KOPT-K1 (cell line): Measurements from ENCODE around the gene CIAO2A.
"Not testable (repeated sequence)": the region's sequence is repeated elsewhere in the genome, so short reads cannot be mapped to it uniquely, and the experiment has no call there.

Experiments
- H3K27ac ChIP-seq: fragments of 200-600 bp; sonication (generic); 2 replicates; pipeline ENCODE4 v1.5.1; 2016; ENCODE audit warnings: antibody characterized with exemption, mild to moderate bottlenecking, low read depth, low read length; ENCODE audit not compliant: poor library complexity, severe bottlenecking
- H3K36me3 ChIP-seq: fragments of 200-600 bp; sonication (generic); 2 replicates; pipeline ENCODE4 v1.5.1; 2017; ENCODE audit warnings: antibody characterized with exemption, mild to moderate bottlenecking, low read length, moderate library complexity; ENCODE audit not compliant: insufficient read depth
- H3K9me3 ChIP-seq: fragments of 200-600 bp; sonication (generic); 2 replicates; pipeline ENCODE4 v1.5.1; 2017; ENCODE audit warnings: antibody characterized with exemption, low read length, mild to moderate bottlenecking; ENCODE audit not compliant: insufficient read depth, poor library complexity, severe bottlenecking

Gene CIAO2A

DNA sequence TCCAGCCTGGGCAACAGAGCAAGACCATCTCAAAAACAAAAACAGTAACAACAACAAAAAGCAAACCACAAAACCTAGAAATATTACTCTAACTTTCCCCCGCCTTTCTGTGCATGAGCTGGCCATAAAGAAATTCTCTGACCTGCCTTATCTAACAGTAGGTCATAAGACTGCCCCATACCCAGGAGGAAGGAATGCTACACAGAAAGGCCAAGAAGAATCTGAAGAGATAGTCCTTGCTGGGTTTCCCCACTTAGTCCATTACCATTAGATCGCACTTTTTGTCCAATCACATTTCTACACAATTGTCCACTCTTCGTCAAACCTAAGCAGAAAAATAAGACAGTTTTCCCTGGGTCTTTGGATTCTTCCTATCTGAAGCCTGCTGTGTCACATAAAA lies 23.5 kb downstream of the CIAO2A start:
- Histone ChIP-seq H3K36me3 (peaks cover 28% of the 10 kb centered on the region), H3K27ac (no peak overlapping the region), H3K9me3 (no peaks in the 10 kb centered on the region)

DNA sequence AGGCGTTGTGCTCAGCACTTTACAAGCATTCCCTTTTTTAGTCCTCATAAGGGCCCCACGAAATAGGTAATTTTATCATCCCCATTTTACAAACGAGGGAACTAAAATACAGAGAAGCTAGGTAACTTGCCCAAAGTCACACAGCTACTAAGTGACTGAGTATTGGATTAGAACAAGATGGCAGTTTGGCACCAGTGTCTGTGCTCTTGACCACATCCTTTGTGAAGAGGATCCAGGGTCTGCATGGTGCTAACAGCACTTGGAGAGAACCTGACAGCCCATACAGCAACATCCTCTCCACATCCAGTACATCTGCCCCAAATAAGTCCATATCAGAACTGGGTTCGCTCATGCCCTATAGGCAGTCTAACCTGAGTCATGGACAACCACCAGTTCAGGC lies 25.5 kb downstream of the CIAO2A start:
- Histone ChIP-seq H3K27ac (no peak overlapping the region), H3K36me3 (peaks cover 20% of the 10 kb centered on the region), H3K9me3 (no peaks in the 10 kb centered on the region)

DNA sequence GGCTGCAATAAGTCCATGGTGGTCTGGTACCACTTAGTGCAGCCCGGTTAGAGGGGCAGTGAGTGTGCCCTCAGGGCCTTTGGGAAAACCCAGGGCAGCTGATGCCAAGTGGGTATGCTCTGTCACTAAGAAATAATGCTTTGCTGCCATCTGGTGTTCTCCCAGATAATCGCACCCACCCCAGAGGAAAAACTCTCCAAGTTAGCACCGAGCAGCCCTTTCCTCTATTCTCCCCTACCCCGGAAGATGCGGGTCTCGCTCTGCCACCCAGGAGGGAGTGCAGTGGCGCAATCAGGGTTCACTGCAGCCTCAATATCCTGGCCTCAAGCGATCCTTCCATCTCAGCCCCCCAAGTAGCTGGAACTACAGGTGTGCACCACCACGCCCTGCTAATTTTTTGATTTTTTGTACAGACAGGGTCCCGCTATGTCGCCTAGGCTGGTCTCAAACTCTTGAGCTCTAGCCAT lies 26.0 kb downstream of the CIAO2A start:
- H3K9me3 ChIP-seq = no peaks in the 10 kb centered on the region
- peaks cover 15% of the 10 kb centered on the region for H3K36me3 ChIP-seq
- no peak overlapping the region for H3K27ac ChIP-seq

DNA sequence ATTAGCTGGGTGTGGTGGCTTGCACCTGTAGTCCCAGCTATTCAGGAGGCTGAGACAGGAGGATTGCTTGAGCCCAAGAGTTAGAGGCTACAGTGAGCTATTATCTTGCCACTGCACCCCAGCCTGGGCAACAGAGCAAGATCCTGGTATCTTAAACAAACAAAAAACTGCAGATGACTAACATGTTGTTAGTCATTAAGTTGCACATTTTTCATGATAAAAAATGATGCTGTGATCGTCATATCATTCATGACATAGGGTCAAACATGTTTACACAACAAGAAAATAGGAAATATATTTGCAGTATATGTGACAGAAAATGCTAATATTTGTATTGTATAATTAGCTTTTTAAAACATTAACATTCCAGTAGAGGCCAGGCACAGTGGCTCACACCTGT lies 27.2 kb downstream of the CIAO2A start:
- peaks cover 4% of the 10 kb centered on the region; the same call in 1 of the 2 replicates for H3K36me3 ChIP-seq
- no peak overlapping the region for H3K27ac ChIP-seq

DNA sequence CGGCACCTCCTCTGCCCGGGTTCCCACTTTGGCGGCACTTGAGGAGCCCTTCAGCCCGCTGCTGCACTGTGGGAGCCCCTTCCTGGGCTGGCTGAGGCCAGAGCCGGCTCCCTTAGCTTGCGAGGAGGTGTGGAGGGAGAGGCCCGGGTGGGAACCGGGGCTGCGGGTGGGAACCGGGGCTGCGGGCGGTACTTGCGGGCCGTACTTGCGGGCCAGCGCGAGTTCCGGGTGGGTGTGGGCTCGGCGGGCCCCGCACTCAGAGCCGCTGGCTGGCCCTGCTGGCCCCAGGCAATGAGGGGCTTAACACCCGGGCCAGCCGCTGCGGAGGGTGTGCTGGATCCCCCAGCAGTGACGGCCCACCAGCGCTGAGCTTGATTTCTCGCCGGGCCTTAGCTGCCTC lies 32.9 kb downstream of the CIAO2A start:
- Histone ChIP-seq H3K36me3 (no peaks in the 10 kb centered on the region), H3K9me3 (no peaks in the 10 kb centered on the region), H3K27ac (no peak overlapping the region)

More for the DNA sequence above, 27.2 kb downstream of the CIAO2A start:
- H3K9me3 ChIP-seq = no peaks in the 10 kb centered on the region

DNA sequence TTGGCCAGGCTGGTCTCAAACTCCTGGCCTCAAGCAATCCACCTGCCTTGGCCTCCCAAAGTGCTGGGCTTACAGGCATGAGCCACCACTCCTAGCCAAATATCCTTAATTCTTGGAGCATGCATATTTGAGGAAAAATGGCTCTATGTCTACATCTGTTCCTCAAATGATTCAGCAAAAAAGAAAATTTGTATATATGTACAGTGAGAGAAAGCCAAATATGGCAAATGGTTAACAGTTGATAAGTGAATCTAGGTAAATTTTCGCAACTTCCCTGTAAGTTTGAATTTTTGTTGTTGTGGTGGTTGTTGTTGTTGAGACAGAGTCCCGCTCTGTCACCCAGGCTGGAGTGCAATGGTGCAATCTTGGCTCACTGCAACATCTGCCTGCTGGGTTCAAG lies 34.5 kb downstream of the CIAO2A start:
- H3K36me3 ChIP-seq, H3K27ac ChIP-seq, H3K9me3 ChIP-seq: not testable (repeated sequence)

DNA sequence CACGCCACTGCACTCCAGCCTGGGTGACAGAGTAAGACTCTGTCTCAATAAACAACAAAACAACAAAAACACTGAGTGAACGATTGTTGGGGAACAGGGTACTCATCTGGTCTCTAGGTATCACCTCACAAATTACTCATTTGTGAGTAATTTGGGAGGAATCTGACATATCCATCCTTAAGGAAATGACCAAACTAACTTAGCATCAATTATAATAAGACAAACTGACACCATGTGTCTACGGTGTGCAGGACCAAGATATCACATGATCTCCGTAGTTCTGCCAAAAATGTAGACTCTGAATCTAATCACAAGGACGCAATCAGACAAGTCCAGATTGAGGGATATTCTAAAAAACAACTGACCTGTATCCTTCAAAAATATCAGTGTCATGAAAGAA lies 35.4 kb downstream of the CIAO2A start:
- Histone ChIP-seq H3K27ac (no peak overlapping the region), H3K36me3 (no peaks in the 10 kb centered on the region), H3K9me3 (no peaks in the 10 kb centered on the region)

DNA sequence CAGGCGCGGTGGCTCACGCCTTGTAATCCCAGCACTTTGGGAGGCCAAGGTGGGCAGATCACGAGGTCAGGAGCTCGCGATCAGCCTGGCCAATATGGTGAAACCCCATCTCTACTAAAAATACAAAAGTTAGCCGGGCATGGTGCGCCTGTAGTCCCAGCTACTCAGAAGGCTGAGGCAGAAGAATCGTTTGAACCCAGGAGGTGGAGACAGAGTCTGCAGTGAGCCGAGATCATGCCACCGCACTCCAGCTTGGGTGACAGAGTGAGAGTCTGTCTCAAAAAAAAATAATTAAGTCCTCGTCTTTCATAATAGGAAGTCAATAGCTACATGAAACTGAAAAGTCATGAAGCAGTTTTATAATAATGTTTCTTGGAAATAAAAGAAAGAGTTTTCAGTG lies 40.0 kb downstream of the CIAO2A start:
- not testable (repeated sequence) for H3K9me3 ChIP-seq, H3K27ac ChIP-seq, H3K36me3 ChIP-seq

DNA sequence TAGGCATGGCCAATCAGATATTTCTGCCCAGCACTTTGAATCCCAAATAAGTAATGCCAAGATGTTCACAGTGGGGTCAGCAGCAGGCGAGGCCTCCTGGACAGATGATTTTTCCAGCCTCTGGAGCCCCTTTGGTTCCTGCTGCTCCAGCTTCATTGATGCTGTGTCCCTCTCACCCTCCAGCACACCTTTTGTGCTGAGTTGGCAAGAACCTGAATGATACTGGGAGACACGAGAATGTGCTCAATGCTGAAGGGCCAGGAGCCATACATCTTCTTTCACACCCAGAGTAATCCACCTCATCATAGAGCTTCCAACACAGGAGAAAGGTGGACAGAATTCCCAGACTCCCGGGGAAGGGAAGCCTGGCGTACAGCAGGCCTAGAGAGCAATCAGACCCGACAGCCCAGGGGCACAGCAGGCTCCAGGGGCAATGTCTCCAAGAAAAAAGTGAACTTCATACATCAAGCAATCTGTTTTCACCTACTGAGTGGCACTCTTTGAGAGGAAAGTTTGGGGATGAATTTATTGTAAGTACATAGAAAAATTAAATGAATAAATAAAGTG lies 40.6 kb downstream of the CIAO2A start:
- H3K9me3 ChIP-seq = no peaks in the 10 kb centered on the region
- no peak overlapping the region for H3K27ac ChIP-seq
- no peaks in the 10 kb centered on the region for H3K36me3 ChIP-seq

DNA sequence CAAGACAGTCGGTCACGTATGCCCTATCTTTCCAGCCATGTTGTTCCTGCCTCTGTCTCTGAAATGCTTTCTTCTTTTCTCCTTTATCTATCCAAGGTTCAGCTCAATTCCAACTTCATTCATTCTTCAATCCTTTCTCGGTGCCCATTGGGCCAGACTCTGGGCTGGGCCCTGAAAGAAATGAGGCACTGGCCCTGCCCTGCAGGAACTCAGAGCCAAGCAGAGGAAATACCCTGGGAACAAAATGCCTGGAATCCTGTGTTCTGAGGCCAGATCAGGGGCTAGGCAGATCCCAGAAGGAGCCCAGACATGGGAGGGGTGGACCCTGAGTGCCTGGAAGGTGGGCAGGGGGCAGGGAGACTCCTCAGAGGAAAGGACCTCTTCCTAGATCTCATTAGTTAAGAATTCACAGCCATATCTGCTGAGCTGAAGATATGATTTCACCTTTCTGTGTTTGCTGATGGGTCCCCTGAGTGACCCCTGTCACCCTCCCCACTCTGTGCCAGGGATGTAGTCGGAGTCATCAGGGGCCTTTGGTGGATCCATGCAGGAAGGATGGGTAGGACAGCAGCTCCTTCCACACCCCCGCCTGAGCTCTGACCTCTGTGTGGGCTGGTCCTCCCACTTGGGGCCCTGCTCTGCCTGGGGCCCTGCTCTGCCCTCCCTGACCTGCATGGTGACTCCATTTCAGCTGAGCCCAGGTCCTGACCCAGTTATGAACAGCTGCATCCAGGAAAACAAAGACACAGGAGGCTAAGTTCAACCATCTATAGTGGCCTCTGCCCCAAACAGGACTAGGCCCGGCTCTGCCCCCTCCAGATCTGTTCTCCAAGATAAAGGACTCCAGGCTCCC lies 42.0 kb downstream of the CIAO2A start:
- no peak overlapping the region for H3K27ac ChIP-seq
- no peaks in the 10 kb centered on the region for H3K9me3 ChIP-seq
- no peaks in the 10 kb centered on the region for H3K36me3 ChIP-seq

DNA sequence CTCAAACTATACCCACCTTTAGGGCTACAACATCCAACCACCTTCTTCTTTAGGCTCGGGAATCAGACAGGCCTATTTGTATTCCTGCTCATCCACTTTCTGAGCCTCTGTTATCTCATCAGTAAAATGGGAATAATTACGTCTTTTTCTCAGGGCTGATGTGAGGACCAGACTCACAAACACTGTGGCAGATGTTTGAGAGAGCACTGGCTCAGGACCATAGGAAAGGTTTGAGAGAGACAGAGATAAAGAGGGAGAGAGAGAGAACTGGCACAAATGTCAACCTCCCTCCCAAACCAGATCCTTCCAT lies 42.6 kb downstream of the CIAO2A start:
- H3K9me3 ChIP-seq = no peaks in the 10 kb centered on the region
- no peaks in the 10 kb centered on the region for H3K36me3 ChIP-seq
- H3K27ac ChIP-seq = no peak overlapping the region

DNA sequence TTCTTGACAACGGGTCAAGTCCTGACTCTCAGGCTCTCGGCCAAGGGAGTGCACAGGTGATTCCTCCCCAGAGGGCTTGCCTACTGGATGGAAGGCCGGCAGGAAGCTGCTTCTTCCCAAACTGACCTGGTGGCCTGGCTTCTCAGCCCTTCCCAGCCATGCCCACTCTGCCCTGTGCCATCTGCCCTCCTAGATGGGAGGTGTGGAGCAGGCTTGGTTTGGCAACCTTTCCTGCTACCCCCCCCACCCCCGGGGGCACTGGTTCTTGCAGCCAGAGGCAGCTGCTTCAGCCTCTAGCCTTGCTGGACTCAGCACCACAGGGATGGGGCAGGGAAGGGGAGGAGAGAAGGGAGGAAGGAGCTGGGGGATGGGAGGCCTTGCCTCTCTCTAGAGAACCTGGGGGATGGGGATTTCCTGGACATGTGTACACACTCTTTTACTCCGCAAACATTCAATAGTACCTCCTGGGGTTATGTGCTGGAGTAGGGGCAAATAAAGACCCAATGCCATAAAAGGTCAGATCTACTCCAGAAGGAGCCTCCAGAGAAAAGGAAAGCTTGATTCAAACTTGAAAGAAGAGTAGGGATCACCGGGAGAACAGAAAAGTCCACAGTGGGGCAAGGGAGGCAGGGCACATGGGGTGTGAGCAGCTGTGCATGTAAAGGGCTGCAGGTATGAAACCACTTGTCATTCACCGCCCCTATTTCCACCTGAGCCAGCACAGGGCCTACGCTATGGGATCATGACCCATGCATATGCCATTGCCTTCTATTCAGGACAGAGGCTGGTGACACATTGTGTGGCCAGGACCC lies 43.2 kb downstream of the CIAO2A start:
- no peak overlapping the region for H3K27ac ChIP-seq
- H3K9me3 ChIP-seq = no peaks in the 10 kb centered on the region
- H3K36me3 ChIP-seq = no peaks in the 10 kb centered on the region

DNA sequence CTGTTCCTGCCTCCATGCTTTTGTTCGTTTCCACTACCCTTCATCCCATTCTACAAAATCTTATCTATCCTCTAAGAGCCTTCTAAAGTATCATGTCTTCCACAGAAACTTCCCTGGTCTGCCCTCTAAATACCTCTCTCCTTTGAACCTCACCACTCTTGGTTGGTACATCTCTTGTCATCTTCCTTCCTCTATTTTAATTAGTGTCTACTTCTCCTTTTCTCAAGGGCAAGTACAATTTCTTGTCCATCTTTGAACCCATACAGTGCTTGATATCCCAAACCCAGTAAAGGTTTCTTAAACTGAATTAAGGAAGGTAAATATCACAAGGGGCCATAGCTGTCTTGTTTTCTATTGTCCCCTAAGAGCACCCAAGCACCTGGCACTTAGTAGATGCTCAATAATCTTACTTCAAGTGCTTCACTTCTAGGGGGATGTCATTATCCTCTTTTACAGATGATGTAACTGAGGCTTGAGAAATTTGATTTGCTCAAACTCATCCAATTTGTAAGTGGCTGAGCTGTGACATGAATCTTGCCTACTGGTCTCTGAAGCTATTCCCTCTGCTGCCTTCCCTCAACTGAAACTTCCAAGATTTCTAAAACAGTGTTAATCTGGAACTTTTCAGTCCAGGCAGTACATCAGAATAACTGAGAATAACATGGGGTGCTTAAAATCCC lies 44.7 kb downstream of the CIAO2A start:
- H3K9me3 ChIP-seq = no peaks in the 10 kb centered on the region
- H3K27ac ChIP-seq = no peak overlapping the region
- no peaks in the 10 kb centered on the region for H3K36me3 ChIP-seq

DNA sequence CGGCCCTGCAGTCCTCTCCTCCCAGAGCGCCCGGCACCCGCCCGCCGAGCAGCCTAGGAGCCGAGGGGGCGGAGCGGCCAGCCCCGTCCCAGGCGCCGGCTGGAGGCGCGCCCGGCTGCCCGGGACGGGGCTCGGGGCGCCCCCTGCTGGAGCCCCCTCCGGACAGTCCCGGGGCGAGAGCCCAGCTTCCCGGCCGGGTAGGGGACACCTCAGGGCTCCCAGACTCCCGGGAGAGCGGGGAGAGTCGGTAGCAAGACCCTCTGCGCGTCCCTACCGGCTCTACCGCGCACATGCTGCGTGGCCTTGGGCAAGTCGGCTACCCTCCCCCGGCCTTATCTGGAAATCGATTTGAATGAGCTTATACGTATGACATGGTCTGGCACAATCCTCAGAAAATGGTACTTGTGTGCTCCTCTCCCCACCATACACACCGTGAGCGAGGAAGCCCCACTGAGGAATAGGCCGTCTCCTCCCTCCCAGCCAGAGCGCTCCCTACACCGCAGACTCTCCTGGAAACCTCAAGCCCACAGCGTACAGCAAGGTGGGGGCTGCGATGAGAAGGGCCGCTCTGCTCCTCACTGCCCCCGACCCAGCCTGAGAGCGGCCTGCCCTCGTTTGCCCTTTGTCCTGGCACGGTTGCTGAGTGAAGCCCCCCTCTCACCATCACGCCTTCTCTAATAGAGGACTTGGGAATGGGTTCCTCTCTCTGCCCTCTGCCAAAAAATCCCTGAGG lies 47.1 kb downstream of the CIAO2A start, which contains the start of gene DAPK2:
Gene DAPK2, minus strand, starts transcription at position 65 of the 733 bp plus-strand sequence. CDS start 6,224 bp downstream, outside the sequence.
- H3K27ac ChIP-seq = no peak within 1 kb of the TSS
- no peaks in the 10 kb centered on the region for H3K9me3 ChIP-seq
- no peaks in the 10 kb centered on the region for H3K36me3 ChIP-seq
